K562 (cell line): ENCODE measurements around the gene SYMPK. TPM values are rescaled to one million over a fixed set of nuclear protein-coding genes. Genes with fewer than 3 reads are reported as not detected.

Source experiments
- ATAC-seq: fragments of 200-7000 bp; cut with Tn5 transposase; 3 replicates; pipeline ENCODE4 v1.9.1; 2020; ENCODE audit warnings: moderate library complexity
- BruUV-seq: library from RNA; stranded (reverse); fragments of 400-500 nt; replicated peaks from 2 replicates; lab custom pipeline; 2021; lab: Mats Ljungman, UMichigan
- CTCF ChIA-PET: fragments of 300-600 bp; formaldehyde crosslinking; extraction: SDS; loops from one replicate; lab custom pipeline; 2021; ENCODE audit warnings: low intra/inter-chr PET ratio; lab: Yijun Ruan, JAX
- POLR2A ChIA-PET: fragments of 300-600, 350-650 bp; sonication (Branson Sonifier 250); formaldehyde crosslinking; extraction: SDS; loops from one replicate; lab custom pipeline; 2021; ENCODE audit warnings: antibody characterized with exemption, inconsistent platforms; lab: Yijun Ruan, JAX
- DNase-seq, 4 experiments: peaks; one replicate each; pipeline versions ENCODE4 v3.0.0 to v3.0.0-alpha.2; 2011 to 2018; ENCODE audit warnings: low spot score in 3 of 4, mixed read lengths in 3 of 4; ENCODE audit errors: extremely low read depth in 1 of 4
- FAIRE-seq: peaks from 2 replicates; lab custom pipeline; 2011; peaks lifted over from hg19 to GRCh38; lab: Jason Lieb, UNC
- H2AFZ ChIP-seq: 2 replicates; pipeline ENCODE4 v1.6.0; 2011; ENCODE audit warnings: low read depth, low read length, control low read depth, inconsistent platforms
- H3K27ac ChIP-seq: fragments of 200-600 bp; 3 replicates; pipeline ENCODE4 v1.8.0; 2011; ENCODE audit warnings: low read depth, mild to moderate bottlenecking, control low read depth, inconsistent platforms, low read length, moderate library complexity, mixed read lengths; ENCODE audit errors: extremely low read depth
- H3K27me3 ChIP-seq, 2 experiments: fragments of 300-600 bp in 1 of 2; 2 replicates in 1 of 2; 3 replicates in 1 of 2; pipeline versions ENCODE4 v1.6.0 to v1.8.0; 2011; ENCODE audit warnings: inconsistent platforms in 2 of 2, low read length in 2 of 2, mild to moderate bottlenecking in 1 of 2, mixed read lengths in 1 of 2, moderate library complexity in 1 of 2; ENCODE audit not compliant: control insufficient read depth in 2 of 2, insufficient read depth in 2 of 2
- H3K36me3 ChIP-seq: fragments of 300-600 bp; 3 replicates; pipeline ENCODE4 v1.8.0; 2011; ENCODE audit warnings: mild to moderate bottlenecking, low read length, inconsistent platforms; ENCODE audit not compliant: control insufficient read depth, insufficient read depth
- H3K4me1 ChIP-seq, 2 experiments: fragments of 200-600 bp in 1 of 2; replicated peaks in 1 of 2; 2 replicates in 1 of 2; 3 replicates in 1 of 2; pipeline versions ENCODE4 v1.5.1 to v1.8.0; 2011; ENCODE audit warnings: inconsistent platforms in 2 of 2, low read length in 2 of 2, mild to moderate bottlenecking in 1 of 2, mixed read lengths in 1 of 2, moderate library complexity in 1 of 2; ENCODE audit not compliant: control insufficient read depth in 2 of 2, insufficient read depth in 2 of 2
- H3K4me2 ChIP-seq: 2 replicates; pipeline ENCODE4 v1.6.1; 2011; ENCODE audit warnings: low read length, control low read depth, inconsistent platforms, mixed read lengths; ENCODE audit not compliant: insufficient read depth
- H3K4me3 ChIP-seq: fragments of 200-600 bp; sonication (generic), shearing (Covaris generic); 2 replicates; pipeline ENCODE4 v1.5.1; 2016; ENCODE audit warnings: control low read depth, inconsistent platforms
- H3K79me2 ChIP-seq: fragments of 200-600 bp; 3 replicates; pipeline ENCODE4 v1.8.0; 2011; ENCODE audit warnings: low read length, inconsistent platforms; ENCODE audit not compliant: control insufficient read depth, insufficient read depth
- H3K9ac ChIP-seq, 2 experiments: 2 replicates each; pipeline versions ENCODE4 v1.6.0 to v1.6.1; 2011; ENCODE audit warnings: low read depth in 2 of 2, low read length in 2 of 2, control low read depth in 1 of 2, inconsistent platforms in 1 of 2, mild to moderate bottlenecking in 1 of 2, mixed read lengths in 1 of 2; ENCODE audit not compliant: insufficient read depth in 1 of 2
- H3K9me1 ChIP-seq: one replicate; pipeline ENCODE4 v1.6.0; 2011; ENCODE audit warnings: inconsistent platforms, mild to moderate bottlenecking, low read length, moderate library complexity; ENCODE audit not compliant: control insufficient read depth, insufficient read depth
- H3K9me3 ChIP-seq: replicated peaks from 2 replicates; pipeline ENCODE4 v1.5.1; 2011; ENCODE audit warnings: low read depth, low read length, inconsistent platforms; ENCODE audit not compliant: control insufficient read depth, insufficient read depth
- H4K20me1 ChIP-seq: replicated peaks from 2 replicates; pipeline ENCODE4 v1.6.1; 2011; ENCODE audit warnings: low read length, inconsistent platforms, mixed read lengths; ENCODE audit not compliant: control insufficient read depth, insufficient read depth
- CCNT2 ChIP-seq: IDR thresholded peaks from 2 replicates; pipeline ENCODE4 v1.6.1; 2011; ENCODE audit warnings: borderline replicate concordance, low read depth, mild to moderate bottlenecking, moderate library complexity, mixed read lengths, low read length; ENCODE audit not compliant: insufficient read length; ENCODE audit errors: extremely low read depth
- GABPB1 ChIP-seq: sonication (generic); formaldehyde crosslinking; IDR thresholded peaks from 2 replicates; pipeline ENCODE4 v1.8.0; 2022; ENCODE audit warnings: mild to moderate bottlenecking, missing genetic modification reagents
- HNRNPL ChIP-seq: fragments of 200-400 bp; formaldehyde crosslinking; IDR thresholded peaks from 2 replicates; pipeline ENCODE4 v1.6.1; 2017; ENCODE audit warnings: low read depth, mild to moderate bottlenecking, low read length
- ZHX1 ChIP-seq: fragments of 150-350 bp; conservative IDR thresholded peaks from 2 replicates; pipeline ENCODE4 v1.6.1; 2014; ENCODE audit warnings: low read length
- WGBS: fragments of 100-300 bp; shearing (Covaris generic); methylation state at CpG from one replicate; pipeline ENCODE4 v1.1.6; 2016; ENCODE audit warnings: low coverage, mixed read lengths; ENCODE audit not compliant: insufficient coverage; ENCODE audit errors: missing lambda C conversion rate; 5-methylcytosine and 5-hydroxymethylcytosine counted together
- in situ Hi-C: fragments of 300-500 bp; cut with MboI; formaldehyde crosslinking; loops from 4 replicates; pipeline ENCODE4 v1.15.0; 2018; ENCODE audit warnings: inconsistent platforms, mixed read lengths
- intact Hi-C: fragments of 100-400 bp; cut with micrococcal nuclease; formaldehyde crosslinking; loops from 2 replicates; pipeline ENCODE4 v1.14.2; 2022
- polyA plus RNA-seq, 8 experiments: library from polyadenylated mRNA; depleted of rRNA in 4 of 8; stranded (reverse) in 5 of 8; unstranded in 3 of 8; fragments of >200 nt; fragmentation: Nextera tagmentation in 2 of 8; fragmentation: Illumina TruSeq in 1 of 8; extraction: Ambion mirVana in 2 of 8; extraction: Trizol in 1 of 8; gene quantifications; 2 replicates each; pipeline versions ENCODE4 v1.2.1 to v1.2.3, GENCODE V29; 2011 to 2014; ENCODE audit warnings: inconsistent platforms in 1 of 8, missing spikeins in 1 of 8
- total RNA-seq, 7 experiments: library from RNA; depleted of rRNA in 6 of 7; stranded (reverse); fragments of >200 nt in 6 of 7; fragmentation: Illumina TruSeq in 2 of 7; extraction: Trizol in 2 of 7; gene quantifications; 2 replicates each; pipeline versions ENCODE4 v1.2.1 to v1.2.3, GENCODE V29; 2011 to 2021; ENCODE audit warnings: low replicate concordance in 1 of 7

Gene SYMPK
- total and polyA plus RNA-seq, 9 of the 15 experiments (the other 6 are each of a cell fraction or from before 2014, with no cell fraction given) = 0.73 to 95.5 (median 58.4) TPM

- TF ChIP-seq ZHX1 (no peak), GABPB1 (0 out of 2 replicates have a peak, but pooled peaks have one; percentile 21), CCNT2 (no peak), HNRNPL (0 out of 2 replicates have a peak, but pooled peaks have one; percentile 34)
- TF ChIP-seq, all 486 proteins: peak for 2
- peaks cover 10 to 86% of the 10 kb centered on the region in 2 experiments; a peak in 4 of 5 replicates for H3K4me1 ChIP-seq
- no TSS peak for BruUV-seq
- FAIRE-seq (no peak), DNase-seq (no peak), ATAC-seq (no peak)
- peaks cover 4% of the 10 kb centered on the region; the same call in 1 of the 3 replicates for H3K36me3 ChIP-seq
- no peak overlapping the region for H3K4me2 ChIP-seq
- no peaks in the 10 kb centered on the region for H3K9me3 ChIP-seq
- ChIA-PET CTCF (no interaction called here), POLR2A (interaction anchor here (1.2 to 1.7 kb wide), 2 partner anchors 11 to 17 kb away, joined by 4 read pairs; no protein-coding TSS in a partner anchor)
- in situ Hi-C loops (no loop called here), intact Hi-C loops (no loop called here)
- peaks cover 17% of the 10 kb centered on the region; the same call in 2 of the 3 replicates for H3K79me2 ChIP-seq
- no peaks in the 10 kb centered on the region for H3K9me1 ChIP-seq
- no peak overlapping the region; the same call in 2 of the 3 replicates for H3K27ac ChIP-seq
- no peak overlapping the region for H2AFZ ChIP-seq
- no peaks in the 10 kb centered on the region for H3K27me3 ChIP-seq
- H3K4me3 ChIP-seq = peak overlapping the region; percentile 56; the same call in 1 of the 2 replicates
- peak overlapping the region in 1 of 2 experiments; percentile 98; a peak in 1 of 4 replicates for H3K9ac ChIP-seq
- H4K20me1 ChIP-seq = no peaks in the 10 kb centered on the region
- 82% methylated on average over 6 of the region's 17 CpGs for WGBS
These were observed 96.6 kb downstream of the SYMPK start for GRCh38 chr19:45766296-45766868.
